GM19328 (cell line): ENCODE results near the gene RAPGEF4.

Source experiments
- ATAC-seq: cut with Tn5 transposase; IDR thresholded peaks from one replicate; pipeline ENCODE4 v1.9.1; 2021; ENCODE audit warnings: mild to moderate bottlenecking, moderate library complexity; ENCODE audit not compliant: unreplicated experiment

The RAPGEF4 gene

DNA sequence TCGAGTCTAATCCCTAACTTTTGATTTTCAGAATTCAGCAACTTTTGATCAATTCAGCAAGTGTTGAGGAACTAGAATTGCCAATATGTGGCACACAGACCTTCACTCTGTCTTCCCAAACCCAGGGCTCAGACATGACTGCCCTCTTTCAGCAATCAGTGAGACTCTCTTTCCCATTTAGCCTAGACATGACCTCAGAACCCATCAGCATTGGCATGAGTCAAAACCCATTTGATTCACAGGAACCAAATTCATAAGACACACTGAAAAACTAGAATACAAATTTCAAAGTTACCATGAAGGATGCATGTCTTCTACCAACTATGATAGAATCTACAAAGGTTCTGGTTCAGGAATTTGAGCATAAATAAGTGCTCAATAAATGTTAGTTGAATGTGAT, 226.4 kb downstream of the RAPGEF4 start:
- ATAC-seq = no peak

DNA sequence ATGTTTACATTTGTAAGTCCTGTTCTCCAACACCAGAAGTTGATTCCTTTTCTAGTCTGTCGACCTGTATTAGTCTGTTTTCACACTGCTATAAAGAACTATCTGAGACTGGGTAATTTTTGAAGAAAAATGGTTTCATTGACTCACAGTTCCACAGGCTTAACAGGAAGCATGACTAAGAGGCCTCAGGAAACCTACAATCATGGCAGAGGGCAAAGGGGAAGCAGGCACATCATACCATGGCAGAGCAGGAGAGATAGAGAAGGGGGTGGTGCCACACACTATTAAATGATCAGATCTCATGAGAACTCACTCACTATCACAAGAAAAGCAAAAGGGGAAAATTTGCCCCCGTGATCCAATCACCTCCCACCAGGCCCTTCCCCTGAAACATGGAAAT, 227.2 kb downstream of the RAPGEF4 start:
- ATAC-seq = no peak

DNA sequence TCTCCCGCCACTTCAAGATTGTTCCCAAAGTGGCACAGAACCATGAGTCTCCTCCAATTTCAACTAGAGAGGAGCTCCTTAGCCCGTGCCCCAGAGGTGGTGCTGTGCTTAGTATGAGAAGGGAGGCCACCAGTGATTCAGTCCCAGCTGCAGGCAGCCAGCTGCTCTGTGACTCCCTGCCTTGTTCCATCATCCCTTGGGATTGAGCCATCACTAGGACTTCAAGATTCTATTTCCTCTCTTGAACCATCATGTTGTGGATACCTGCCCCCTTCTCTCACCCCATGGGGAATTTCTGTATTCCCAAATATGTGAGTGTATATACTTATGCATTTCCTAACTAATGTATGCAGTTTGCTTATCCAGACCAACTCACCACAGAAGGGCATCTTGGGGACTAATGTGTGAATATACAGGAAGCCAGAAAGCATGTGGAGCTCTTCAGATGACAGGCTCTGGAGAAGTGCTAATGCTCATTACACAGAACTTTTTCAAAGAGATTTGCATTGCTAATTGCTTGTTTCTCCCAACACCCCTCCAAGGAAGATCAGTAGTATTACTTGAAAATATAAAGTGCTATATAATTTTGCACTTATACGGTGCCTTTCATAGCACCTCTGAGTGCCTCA, 229.0 kb downstream of the RAPGEF4 start:
- no peak for ATAC-seq

DNA sequence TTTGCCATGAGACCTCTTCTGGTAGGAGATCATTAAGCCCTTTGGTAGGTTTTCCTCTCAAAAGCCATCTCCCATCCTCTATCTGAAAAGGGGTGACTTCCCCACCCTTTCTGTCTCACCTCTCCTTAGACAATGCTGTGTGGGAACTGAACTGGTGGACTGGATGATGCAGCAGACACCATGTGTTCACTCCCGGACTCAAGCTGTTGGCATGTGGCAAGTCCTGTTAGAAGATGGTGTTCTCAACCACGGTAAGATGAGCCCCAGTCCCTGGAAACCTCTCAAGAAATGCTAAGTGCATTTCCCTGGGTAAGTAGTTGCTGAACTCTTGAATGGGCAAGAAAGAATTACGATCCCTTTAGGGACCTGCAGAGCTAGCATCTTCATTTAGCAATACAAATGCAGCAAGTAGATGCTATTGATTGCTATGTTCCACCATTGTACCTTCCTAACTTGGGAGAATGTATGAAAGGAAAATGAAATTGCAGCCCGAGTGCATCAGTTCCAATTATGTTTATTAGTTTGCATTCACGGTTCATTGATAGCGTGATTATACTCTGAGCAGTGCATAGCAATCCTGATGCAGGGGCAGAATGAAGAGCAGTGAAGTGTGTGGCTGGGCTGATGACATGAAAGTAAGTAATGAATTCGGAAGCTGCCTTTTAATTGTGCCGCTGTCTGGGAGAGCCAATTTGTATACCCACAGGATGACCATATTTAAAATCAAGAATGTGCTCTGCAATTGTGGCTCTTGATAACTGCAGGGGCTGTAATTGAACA, 230.0 kb downstream of the RAPGEF4 start:
- no peak for ATAC-seq

DNA sequence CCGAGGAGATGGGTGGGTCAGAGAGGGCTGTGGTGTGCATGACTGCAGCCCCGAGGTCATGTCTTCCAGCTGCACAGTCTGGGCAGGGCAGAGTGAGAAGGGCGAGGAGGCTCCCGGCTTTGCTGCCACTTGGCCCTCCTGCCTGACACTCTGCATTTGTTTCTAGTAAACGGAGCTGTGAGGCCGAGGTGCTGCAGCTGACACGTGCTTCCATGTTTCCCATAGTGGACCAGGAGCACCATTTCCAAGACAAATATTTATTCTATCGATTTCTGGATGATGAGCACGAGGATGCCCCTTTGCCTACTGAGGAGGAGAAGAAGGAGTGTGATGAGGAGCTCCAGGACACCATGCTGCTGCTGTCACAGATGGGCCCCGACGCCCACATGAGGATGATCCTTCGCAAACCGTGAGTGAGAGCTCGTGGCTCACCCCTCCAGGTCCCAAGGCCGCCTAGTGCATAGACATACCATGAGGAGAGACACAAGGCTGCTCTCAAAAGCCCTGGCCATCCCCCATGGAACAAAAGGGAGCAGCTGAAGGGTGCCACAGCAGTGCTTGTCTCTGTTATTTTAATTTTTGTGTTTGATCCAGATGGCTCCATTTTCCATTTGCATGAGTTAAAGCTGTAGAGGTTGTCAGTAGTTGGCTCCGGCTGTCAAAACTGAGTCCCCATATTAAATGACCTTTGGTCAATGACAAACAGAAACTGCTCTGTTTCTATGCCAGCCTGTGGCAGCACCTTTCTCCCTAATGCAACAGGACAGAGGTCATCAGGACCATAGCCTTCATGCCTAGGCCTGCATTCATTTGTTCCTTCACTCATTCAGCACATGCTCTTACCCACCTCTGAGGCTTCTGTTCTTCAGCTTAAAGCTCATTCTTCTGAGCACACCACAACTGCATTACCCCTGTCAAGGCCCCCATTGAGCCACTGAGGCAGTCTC, 231.7 kb downstream of the RAPGEF4 start:
- ATAC-seq = no peak

DNA sequence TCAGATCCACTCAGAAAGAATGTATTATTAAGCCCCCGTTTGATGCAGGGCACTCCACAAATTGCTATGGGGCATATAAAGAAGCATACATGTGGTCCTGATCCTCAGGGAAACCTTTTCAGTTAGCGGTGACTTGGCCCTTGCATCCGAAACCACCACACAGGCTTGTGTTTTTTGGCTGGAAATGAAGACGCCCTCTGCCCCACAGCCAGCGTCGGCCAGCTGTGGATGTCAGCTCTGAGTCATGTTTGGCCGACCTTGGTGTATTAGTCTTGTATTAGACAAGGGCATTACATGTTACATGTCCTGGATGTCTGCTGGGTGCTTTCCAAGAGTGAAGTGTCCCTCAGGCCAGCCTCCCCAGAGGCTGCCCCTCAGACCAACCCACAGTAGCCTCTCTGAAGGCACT, 232.4 kb downstream of the RAPGEF4 start:
- ATAC-seq = no peak

DNA sequence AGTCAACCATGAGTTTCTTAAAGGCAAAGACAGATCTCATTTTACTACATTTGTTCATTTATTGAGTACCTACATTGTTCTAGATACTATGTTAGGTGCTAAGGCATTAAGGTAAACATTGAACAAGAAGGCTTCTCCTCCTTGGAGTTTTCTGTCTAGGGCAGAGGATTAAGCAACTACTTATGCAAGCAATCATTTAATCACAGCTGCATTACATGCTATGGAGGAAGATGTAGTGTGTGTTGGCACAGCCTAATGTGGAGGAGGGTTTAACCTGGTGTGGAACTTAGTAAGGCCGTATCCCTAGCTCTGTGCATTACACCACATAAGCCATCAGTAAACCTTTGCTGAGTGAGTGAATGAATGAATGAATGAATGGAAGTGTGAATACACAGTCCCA, 233.5 kb downstream of the RAPGEF4 start:
- ATAC-seq = no peak

DNA sequence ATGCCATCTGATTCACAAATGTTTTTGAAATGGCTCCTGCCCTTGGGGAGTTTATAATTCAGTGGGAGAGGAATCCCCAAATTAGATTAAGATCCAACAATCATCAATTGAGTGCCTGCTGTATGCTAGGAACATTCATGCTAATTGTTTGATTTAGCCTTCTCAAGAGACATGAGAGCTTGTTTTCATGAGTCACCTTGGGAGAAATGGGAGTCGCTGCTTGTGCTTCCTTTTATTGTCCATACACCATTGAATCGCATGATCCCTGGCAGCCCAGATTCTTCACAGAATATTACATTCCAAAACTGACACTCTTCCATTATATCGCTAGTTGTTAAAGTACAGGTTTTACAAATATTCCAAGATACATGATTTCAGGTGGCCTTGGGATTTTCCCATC, 234.0 kb downstream of the RAPGEF4 start:
- ATAC-seq = no peak

DNA sequence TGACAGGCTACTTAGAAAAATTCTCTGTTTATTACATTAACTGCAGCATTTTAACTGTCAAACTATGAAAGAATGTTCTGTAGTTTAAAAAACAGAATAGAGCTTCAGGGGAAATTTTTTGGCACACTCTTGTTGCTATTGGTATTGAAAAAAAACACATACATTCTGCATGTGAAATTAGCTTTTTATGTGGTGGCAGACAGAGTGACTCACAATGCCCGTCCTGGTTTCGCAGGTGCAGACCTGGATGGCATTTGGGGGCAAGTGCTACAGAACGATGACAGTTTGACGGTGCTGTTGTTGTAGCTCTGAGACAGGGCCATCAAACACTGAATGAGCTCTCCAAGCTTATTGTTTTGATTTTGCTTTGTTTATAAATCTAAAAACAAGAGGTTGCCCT, 235.0 kb downstream of the RAPGEF4 start:
- ATAC-seq = no peak

DNA sequence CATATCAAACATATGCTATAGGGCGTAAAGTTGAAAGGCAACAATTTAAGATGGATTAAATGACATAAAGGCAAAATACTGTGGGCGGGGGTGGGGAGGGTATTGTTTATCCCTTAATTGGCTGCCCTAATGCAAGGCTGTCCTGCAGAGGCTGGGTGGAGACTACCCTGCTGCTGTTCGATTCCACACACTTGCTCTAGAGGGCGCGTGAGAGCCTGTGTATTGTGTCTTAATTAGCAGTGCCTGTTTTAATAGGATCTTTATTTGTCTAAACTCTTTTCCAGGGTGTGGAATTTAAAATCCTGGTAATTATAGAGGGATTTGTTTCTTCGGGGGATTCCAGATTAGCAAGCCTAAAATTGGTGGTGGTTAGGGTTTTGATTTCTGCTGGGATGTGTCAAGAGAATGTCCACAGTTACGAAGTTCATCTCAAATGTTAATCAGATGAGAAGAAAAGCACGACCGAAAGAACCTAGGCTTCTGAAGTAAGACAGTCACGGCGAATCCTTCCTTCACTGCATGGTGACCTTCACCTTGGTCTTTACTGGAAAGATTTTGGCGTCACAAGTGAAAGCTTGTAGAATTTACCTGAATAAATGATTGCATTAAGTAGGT, 236.5 kb downstream of the RAPGEF4 start:
- ATAC-seq = no peak

DNA sequence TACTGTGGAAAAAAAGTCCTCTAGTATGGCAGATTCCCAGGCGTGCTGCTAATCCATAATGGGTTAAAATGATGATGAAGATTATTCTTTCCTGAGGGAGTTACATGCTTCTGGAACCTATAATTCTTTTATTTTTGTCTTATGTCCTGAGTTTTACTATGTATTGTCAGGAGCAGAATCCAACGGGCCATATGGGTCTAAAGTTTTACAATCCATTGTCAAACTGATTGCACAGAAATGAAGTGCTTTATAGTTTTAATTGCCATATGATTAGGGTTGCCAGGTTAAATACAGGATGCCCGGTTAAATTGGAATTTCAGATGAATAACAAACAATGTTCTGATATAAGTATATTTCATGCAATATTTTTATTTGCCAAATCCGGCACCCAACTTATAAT, 239.1 kb downstream of the RAPGEF4 start:
- no peak for ATAC-seq

DNA sequence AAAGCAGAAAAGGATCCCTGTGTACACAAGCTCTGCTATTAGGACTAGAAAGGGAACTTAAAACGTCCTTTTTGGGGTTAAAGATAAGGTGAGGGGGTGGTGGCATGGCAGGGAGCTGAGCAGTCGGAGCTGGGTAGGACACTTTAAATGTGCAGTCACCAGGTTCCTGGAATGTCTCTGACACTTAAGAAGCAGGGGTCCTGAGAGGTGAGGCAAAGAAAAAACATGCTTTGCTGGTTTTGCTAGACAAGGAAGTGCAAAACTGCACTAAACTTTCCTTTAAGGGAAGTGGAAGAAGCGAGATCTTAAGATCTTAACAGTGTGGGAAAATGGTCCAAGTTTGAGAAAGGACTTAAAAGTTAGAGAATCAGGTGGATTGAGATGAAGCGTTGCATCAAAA, 240.5 kb downstream of the RAPGEF4 start:
- no peak for ATAC-seq

DNA sequence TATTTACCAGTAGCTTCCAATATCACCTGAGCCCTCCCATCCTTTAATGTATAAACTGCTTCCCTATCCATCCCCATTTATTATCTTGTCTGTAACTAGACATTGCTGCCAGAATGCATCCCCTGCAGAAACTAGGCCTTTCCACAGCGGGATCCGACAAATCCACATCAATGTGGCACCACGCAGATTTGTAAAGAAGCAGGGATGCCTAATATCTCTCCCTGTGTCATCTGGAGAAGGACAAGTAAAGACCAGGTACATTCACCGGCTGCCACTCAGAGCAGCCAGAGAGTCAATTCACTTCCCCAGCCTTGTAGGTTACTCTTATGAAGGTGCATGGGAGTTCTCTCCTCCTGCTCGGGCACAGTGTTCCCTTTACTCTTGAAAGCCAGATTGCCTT, 241.2 kb downstream of the RAPGEF4 start:
- no peak for ATAC-seq

DNA sequence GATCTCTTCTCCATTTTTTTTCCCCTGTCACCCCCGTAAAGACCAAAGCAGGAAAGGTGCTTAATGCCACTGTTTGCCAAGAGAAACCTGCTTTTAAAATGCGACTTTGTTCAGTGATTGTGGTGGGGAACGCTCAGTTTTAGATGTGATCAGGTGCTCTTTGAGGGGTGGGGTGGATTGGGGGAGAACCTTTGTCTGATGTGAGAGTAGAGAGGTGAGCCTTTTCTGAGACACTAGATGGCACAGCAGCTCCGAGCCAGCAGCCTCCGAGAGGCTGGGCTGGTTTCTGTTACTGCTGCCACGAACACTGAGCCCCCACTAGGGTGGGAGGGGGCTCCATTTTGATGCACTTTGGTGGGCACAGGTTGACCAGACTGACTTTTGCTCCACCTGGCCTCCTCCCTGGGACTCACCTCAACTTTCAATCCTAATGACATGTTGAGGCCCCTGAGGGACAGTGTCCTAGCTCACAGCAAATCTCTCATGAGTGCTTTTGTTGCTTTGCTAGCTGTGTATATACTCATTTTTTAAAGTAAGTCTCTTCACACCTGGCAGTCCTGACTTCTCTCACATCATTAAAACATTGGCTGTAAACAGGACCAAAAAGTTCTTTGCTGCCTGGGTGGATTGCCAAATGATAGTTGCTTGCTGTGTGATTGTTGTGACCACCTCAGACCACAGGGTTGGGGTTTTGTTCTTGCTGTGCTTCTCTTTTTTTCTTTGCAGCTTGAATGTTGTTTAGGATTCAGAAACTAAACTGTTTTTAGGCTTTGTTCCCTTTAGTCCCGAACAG, 241.8 kb downstream of the RAPGEF4 start:
- no peak for ATAC-seq

DNA sequence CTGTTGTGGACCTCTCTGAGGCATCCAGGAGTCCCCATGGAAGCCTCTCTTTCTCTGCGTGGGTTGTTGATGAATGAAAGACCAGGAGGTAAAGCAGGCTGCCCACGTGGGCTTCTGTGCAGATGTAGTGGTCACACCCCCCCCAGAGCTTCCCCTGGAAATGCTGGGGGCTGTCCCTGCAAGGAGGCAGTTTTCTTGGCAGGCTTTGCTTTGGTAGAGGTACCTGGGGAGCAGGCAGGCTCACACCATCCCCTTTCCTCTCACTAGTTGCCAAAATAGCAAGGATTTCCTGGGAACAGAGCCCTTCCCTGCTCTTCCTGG, 242.4 kb downstream of the RAPGEF4 start:
- no peak for ATAC-seq

DNA sequence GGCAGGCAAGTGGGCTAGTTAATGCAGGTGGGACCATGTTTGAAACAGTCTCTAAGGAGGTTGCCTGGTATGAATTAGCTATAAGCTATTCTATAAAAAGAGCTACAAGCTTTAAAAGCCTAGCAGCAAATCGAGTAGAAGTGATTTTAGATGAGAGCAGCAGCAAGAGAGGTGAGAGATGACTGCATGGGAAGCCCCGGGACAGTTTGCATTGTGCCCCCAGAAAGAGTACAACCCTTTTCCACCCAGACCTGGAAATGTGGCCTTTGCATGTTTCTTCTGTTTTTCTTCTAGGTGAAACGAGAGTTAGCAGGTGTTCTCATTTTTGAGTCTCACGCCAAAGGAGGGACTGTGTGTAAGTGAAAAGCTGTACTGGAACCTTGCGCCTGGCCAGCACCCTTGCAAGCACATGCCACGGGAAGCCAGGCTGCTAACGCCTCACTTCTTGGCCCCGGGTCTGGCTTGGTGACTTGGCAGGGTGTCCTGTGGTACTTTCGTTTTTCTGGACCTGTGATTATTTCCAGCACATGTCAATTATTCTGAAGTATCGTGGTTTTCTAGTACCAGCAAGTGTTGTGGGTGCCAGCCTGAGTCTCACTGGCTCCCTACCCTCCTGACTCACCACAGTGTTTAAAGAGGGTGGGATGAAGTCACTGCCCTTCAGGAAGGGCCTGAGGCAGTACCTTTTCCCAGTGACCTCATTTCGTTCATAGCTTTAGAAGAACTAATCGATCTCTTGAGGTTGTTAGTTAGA, 249.7 kb downstream of the RAPGEF4 start:
- no peak for ATAC-seq

DNA sequence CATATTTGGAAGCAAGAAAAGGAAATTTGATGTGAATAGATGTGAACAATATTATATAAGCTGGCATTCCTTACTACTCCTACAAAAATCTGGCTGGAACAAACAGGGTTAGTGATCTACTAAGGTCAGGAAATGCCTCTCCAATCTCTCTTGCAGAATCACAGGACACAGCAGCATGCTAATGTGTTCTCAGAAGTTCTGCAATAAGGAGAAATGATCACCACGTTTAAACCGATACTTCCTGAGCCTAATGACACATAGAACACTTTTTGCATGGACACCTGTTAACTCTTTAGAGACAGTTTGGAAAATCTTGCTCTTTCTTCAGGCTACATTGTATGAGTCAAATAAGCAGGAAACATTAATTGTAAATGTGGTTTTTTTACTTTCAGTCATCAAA, 250.4 kb downstream of the RAPGEF4 start:
- no peak for ATAC-seq

DNA sequence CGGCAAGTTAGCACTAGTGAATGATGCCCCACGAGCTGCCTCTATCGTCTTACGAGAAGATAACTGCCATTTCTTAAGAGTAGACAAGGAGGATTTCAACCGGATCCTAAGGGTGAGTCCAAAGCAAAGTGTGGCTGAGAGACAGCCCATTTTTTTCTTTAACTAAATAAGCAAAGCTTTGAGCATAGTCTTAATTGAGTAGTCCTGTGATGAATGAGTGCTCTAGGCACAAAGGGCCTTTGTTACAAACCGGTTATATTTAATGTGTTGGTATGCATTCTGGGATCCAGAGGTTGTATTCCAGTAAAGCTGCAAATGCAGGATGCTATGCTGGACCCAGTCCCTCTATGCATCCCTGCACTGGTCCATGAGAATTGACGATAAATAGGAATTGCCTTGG, 253.1 kb downstream of the RAPGEF4 start:
- no peak for ATAC-seq

DNA sequence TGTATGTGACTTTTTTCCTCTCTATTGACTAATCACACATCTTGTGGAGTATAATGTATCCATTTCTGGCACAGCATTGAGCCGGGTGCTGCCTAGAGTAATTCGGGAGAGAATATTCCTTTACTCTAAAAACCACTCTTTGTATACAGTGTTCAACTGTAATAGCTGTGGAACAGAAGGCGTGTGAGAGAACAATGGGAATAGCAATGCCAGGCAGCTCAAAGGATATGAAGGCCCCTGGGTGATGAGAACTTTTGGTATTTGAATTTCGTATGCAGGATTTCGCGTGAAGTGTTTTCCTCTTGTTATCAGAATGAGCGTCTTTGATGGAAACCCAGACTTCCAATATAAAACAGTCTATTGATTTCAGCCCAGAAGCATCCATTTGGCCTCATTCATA, 255.4 kb downstream of the RAPGEF4 start:
- ATAC-seq = no peak

DNA sequence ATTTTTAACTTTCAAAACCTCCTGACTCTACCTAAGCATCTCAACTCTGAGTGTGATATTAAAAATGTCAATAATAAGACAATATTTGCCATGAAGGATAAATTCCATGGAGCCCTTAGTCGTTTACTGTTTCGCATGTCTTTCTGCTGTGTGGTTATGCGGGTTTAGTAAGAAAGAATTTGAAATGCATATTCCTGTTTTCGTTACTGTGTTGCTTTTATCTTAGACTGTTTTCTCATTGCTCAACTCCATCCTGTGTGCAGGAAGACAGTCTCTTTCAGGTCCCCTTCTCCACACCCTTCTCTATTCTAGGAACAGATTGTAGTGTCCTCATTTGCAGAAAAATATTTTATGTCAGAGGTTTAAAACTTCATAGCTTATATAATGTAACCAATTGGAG, 257.5 kb downstream of the RAPGEF4 start:
- ATAC-seq = no peak
